HUES64 (cell line): Measurements from ENCODE around the gene PRRX1.

Experiments
- H3K27ac ChIP-seq: 2 replicates; pipeline ENCODE4 v1.7.0; 2013; ENCODE audit warnings: low read depth, low read length, inconsistent platforms
- H3K27me3 ChIP-seq: 2 replicates; pipeline ENCODE4 v1.6.1; 2013; ENCODE audit warnings: mild to moderate bottlenecking, low read length; ENCODE audit not compliant: insufficient read depth
- H3K36me3 ChIP-seq: 2 replicates; pipeline ENCODE4 v1.6.1; 2013; ENCODE audit warnings: mild to moderate bottlenecking, low read length; ENCODE audit not compliant: insufficient read depth
- H3K4me1 ChIP-seq: 2 replicates; pipeline ENCODE4 v1.6.1; 2013; ENCODE audit warnings: mild to moderate bottlenecking, low read length, moderate library complexity; ENCODE audit not compliant: insufficient read depth
- H3K4me3 ChIP-seq: 2 replicates; pipeline ENCODE4 v1.5.1; 2013; ENCODE audit warnings: mild to moderate bottlenecking, low read length, moderate library complexity
- H3K9ac ChIP-seq: 2 replicates; pipeline ENCODE4 v1.6.1; 2013; ENCODE audit warnings: mild to moderate bottlenecking, low read depth, low read length
- H3K9me3 ChIP-seq: 2 replicates; pipeline ENCODE4 v1.6.1; 2013; ENCODE audit warnings: low read depth, low read length; ENCODE audit not compliant: insufficient read depth
- WGBS: fragments of 150-250, 120-280 bp; methylation state at CpG from one replicate; pipeline ENCODE4 v1.1.7; 2013; ENCODE audit warnings: missing lambda C conversion rate; 5-methylcytosine and 5-hydroxymethylcytosine counted together

The PRRX1 gene

DNA sequence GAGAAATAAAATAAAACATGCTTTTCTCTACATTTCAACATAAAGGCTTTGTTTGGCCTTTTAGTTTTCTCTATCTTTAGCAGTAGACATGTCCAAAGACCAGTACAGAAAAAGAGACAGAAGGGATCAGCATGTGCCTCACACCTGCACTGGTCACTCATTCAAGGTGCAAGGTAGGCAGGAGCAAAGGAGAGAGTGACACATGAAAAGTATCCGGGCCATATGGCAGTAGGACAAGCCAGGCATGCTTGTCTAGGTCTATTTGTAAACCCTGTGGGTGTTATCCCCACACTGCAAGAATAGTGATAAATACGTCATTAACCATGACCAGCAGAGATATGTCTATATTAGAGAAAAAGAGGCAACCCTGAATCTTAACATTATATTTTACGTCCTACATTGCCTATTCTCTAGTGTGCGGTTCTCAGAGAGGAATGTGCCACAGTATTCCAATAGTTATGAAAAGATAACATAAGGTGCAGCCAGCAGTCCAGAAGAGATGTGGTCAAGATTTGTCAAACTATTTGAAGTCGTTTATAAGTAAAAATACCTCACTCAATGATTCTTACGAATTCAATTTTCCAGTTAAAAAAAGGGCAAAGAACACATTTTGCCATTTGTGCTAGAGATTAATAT lies 32.1 kb downstream of the PRRX1 start:
- Histone ChIP-seq H3K4me3 (no peak overlapping the region), H3K27me3 (no peaks in the 10 kb centered on the region), H3K36me3 (no peaks in the 10 kb centered on the region), H3K9me3 (no peaks in the 10 kb centered on the region), H3K27ac (no peak overlapping the region), H3K4me1 (peaks cover 4% of the 10 kb centered on the region), H3K9ac (no peak overlapping the region)
- 95% methylated on average over 4 of the region's 6 CpGs for WGBS

DNA sequence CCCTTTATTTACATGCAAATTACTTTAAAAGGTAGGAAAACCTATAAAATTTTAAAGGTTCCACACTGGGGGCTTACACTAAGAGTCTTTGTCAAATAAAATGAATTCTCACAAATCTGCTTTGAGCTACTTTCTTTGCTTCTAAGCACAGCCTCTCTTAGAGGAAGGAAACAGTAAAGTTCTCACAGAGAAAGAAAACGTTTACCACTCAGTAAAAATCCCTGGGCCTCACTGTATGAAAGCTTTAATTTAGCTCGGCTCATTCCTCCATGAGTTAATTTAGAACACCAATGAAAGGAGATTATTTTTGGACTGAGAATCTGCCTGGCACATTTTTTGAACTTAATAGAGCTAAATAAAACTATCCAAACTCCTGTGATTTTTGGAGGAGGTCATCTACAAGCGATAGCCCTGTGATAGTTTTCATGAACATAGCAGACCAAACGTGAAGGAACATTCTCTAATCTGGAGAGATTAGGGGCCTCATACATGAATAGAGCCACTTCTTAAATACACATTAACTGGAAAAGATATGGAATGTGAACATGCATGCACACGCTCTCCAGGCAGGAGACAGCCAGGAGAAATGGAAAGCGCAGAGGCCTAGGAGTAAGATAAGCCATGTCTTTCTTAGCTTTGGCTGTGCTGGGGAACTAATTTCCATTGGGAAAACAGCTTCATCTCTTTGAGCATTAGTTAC lies 32.8 kb downstream of the PRRX1 start:
- Histone ChIP-seq H3K27me3 (no peaks in the 10 kb centered on the region), H3K36me3 (no peaks in the 10 kb centered on the region), H3K9me3 (no peaks in the 10 kb centered on the region), H3K4me3 (no peak overlapping the region), H3K27ac (no peak overlapping the region), H3K9ac (no peak overlapping the region), H3K4me1 (peaks cover 4% of the 10 kb centered on the region)
- WGBS: 90% methylated on average over 6 of the region's 6 CpGs

DNA sequence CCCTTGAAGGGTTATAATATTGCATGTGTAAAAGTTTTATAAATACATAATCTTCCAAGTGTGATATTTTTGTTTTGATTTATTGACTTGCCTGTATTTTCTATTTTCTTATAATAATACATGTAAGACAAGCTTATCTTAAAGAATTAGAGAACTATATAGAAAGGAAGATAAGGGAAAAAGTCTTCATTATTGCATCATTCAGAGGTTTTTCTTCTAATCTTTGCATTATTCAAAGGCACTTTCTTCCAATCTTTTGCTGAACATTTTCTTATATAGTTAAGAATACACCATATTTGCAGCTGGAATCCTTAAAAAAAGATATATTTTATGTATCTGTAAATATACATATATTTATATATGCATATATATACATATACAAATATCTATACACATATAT lies 33.4 kb downstream of the PRRX1 start:
- Histone ChIP-seq H3K4me1 (peaks cover 4% of the 10 kb centered on the region), H3K27me3 (no peaks in the 10 kb centered on the region), H3K9ac (no peak overlapping the region), H3K27ac (no peak overlapping the region), H3K9me3 (no peaks in the 10 kb centered on the region), H3K36me3 (no peaks in the 10 kb centered on the region), H3K4me3 (no peak overlapping the region)

DNA sequence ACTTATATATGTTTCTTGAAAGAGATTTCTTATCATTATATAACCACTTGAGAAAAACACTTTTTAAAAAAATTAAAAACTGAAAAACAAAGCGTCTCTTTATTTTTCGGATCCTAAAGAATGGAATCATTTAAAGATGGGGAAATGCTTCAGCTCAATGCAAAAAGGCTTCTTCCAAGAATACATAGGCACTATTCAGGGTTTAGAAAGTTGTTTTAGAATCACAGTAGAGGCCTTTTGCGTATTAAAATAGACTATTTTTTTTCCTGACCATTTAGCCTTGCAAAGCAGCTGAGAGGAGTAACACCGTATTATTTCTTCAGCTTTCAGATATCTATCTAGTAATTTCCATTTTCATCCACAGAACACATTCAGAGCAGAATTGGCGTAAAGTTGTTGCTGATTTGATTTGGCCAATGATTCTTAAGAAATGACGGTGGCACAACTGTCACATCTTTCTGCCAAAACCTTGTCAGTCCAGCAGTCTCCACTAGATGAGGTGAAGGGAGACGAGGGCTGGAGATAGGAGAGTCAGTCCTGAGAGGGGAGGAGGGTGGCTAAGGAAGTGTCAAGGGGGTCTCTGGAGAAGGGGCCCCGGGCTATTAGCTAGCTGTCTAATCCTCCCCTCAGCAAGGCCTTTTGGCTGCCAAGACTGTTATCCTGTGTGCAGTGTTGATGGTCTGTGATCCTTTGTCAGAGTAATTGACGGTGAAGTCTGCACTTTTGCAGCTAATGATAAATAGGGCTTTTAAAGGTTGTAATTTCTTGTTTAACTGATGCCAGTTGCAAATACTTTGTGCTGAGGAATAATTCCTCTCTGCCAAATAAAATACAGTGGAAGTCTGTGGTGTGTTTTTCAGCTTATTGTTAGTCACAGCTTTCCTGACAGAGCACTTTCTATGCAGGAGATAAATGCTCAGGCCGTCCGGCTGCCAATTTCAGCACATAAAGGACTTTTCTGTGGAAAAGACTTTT lies 34.7 kb downstream of the PRRX1 start:
- H3K27ac ChIP-seq: no peak overlapping the region
- no peaks in the 10 kb centered on the region for H3K36me3 ChIP-seq
- no peaks in the 10 kb centered on the region for H3K27me3 ChIP-seq
- WGBS: 92% methylated on average over 11 of the region's 11 CpGs
- peaks cover 4% of the 10 kb centered on the region for H3K4me1 ChIP-seq
- H3K9ac ChIP-seq: no peak overlapping the region
- H3K9me3 ChIP-seq: no peaks in the 10 kb centered on the region
- H3K4me3 ChIP-seq: no peak overlapping the region

DNA sequence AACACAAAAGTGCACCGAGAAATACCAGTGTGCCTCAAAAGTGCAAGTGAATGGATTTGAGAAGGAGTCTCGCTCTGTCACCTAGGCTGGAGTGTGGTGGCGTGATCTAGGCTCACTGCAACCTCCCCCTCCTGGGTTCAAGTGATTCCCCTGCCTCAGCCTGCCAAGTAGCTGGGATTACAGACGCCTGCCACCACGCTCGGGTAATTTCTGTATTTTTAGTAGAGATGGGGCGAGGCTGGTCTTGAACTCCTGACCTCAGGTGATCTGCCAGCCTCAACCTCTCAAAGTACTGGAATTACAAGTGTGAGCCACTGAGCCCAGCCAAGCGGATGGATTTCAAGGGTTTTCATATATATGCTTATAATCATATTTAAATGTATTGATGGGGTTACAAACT lies 35.8 kb downstream of the PRRX1 start:
- H3K9me3 ChIP-seq: no peaks in the 10 kb centered on the region
- no peaks in the 10 kb centered on the region for H3K27me3 ChIP-seq
- no peak overlapping the region for H3K27ac ChIP-seq
- H3K4me1 ChIP-seq: peaks cover 4% of the 10 kb centered on the region
- WGBS: 92% methylated on average over 7 of the region's 8 CpGs
- H3K9ac ChIP-seq: no peak overlapping the region
- H3K36me3 ChIP-seq: no peaks in the 10 kb centered on the region
- no peak overlapping the region for H3K4me3 ChIP-seq

DNA sequence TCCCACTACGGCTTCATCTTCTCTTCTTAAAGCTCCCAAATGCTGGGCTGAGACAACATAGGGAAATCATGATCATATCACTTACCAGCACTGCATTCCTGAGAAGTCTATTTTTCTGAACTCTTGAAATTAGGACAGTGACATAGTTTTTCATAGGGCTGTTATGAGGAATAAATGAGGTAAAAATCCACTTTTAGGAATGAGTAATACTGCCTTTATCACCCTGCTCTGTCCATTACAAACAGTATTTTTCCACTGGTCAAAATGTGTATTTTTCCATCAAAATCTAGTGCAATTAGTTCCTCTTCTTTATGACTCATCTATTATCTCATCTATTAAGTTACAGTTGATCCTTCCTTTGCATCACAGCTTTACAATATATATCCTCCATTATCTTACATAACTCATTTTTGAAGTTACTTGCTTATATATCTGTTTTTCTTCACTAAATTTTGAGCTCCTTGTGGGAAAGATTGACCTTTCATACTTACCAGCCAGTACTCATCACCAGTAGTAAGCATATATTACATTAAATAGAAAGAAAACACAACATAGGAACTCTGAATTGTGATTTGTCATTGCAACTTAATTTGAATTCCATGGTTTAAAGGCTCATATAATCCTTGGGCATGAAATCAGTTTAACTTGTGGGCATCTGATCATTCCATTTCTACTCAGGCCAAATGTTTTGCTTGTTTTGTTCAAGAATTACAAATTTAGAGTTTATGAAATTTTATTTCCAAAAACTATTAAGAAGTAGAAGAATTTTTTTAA lies 37.1 kb downstream of the PRRX1 start:
- no peaks in the 10 kb centered on the region for H3K9me3 ChIP-seq
- H3K9ac ChIP-seq: no peak overlapping the region
- H3K36me3 ChIP-seq: no peaks in the 10 kb centered on the region
- WGBS: 94% methylated on average over 1 of the region's 1 CpG
- peaks cover 4% of the 10 kb centered on the region for H3K4me1 ChIP-seq
- no peaks in the 10 kb centered on the region for H3K27me3 ChIP-seq
- H3K4me3 ChIP-seq: no peak overlapping the region
- no peak overlapping the region for H3K27ac ChIP-seq

DNA sequence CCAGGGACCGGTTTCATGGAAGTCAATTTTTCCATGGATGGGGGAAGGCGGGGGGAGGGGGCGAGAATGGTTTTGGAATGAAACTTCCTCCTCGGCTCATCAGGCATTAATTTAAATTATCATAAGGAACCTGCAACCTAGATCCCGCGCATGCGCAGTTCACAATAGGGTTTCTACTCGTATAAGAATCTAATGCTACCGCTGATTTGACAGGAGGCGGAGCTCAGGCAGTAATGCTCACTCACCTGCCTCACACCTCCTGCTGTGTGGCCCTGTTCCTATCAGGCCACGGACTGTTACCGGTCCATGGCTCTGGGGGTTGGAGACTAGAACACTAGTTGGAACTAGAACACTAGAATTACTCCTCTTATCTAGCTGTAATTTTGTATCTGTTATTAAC lies 38.0 kb downstream of the PRRX1 start:
- Histone ChIP-seq H3K27ac (no peak overlapping the region), H3K4me1 (peaks cover 4% of the 10 kb centered on the region), H3K36me3 (no peaks in the 10 kb centered on the region), H3K4me3 (no peak overlapping the region), H3K27me3 (no peaks in the 10 kb centered on the region), H3K9ac (no peak overlapping the region), H3K9me3 (no peaks in the 10 kb centered on the region)
- WGBS: 90% methylated on average over 9 of the region's 12 CpGs

DNA sequence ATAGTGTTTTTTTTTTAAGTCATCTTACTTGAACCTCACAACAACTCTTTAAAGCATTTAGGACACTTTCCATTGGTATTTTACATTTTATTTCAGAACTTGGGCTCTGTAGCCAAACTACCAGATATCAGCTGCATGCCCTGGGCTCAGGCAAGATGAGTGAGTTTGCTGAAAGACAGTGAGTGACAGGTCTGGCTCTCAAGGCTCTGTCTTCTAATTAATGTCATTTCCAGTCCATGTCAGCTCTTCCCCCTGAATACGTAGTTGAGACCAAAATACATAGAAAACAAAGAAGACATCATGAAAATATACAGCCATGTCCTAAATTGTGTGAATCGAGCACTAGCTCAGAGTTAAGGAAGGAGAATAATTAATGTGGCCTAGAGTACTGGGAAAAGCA lies 39.7 kb downstream of the PRRX1 start:
- Histone ChIP-seq H3K4me1 (peaks cover 1% of the 10 kb centered on the region; the same call in 1 of the 2 replicates), H3K4me3 (no peak overlapping the region)
- WGBS: 90% methylated on average over 2 of the region's 2 CpGs

DNA sequence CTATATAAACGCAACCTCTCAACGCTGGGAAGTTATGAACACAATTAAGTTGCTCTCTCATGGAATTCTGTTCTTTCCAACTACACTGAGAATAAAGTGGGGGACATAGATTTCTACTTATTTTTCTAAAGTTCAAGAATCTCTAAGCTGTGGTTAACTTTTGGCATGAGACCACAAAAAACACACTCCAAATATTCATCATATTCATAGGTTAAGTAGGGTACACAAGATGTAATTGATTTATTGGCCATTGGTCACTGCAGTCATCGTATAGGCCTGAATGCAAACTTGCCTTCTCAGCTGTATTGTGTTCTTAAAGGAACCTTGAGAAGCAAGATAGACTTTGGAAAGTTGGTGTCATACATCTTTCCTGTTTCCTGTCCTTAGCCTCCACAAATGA lies 40.3 kb downstream of the PRRX1 start:
- Histone ChIP-seq H3K9ac (no peak overlapping the region), H3K27me3 (no peaks in the 10 kb centered on the region), H3K4me3 (no peak overlapping the region), H3K27ac (no peak overlapping the region), H3K36me3 (no peaks in the 10 kb centered on the region), H3K9me3 (no peaks in the 10 kb centered on the region), H3K4me1 (no peaks in the 10 kb centered on the region)
- 99% methylated on average over 3 of the region's 3 CpGs for WGBS

More for the DNA sequence above, 39.7 kb downstream of the PRRX1 start:
- Histone ChIP-seq H3K9ac (no peak overlapping the region), H3K9me3 (no peaks in the 10 kb centered on the region), H3K27ac (no peak overlapping the region), H3K36me3 (no peaks in the 10 kb centered on the region), H3K27me3 (no peaks in the 10 kb centered on the region)

DNA sequence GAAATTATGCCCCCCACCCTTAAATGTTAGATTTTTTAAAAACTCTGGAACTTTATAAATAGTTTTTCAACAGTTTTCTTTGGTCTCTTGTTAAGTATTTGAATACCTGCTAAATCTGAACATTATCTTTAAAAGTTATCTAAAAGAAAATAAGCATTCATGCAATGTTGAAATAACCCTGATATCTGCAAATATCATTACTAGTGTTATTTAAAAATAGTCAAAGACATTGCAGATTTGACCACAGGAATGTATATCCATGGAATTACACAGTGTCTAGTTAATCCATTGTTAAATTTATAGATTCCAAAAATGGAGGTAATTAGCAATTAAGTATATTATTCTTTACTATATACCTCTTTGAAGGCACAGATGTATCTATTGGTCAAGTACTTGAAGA lies 42.0 kb downstream of the PRRX1 start:
- Histone ChIP-seq H3K9ac (no peak overlapping the region), H3K4me3 (no peak overlapping the region), H3K27ac (no peak overlapping the region), H3K4me1 (no peaks in the 10 kb centered on the region), H3K36me3 (no peaks in the 10 kb centered on the region), H3K27me3 (no peaks in the 10 kb centered on the region), H3K9me3 (no peaks in the 10 kb centered on the region)

DNA sequence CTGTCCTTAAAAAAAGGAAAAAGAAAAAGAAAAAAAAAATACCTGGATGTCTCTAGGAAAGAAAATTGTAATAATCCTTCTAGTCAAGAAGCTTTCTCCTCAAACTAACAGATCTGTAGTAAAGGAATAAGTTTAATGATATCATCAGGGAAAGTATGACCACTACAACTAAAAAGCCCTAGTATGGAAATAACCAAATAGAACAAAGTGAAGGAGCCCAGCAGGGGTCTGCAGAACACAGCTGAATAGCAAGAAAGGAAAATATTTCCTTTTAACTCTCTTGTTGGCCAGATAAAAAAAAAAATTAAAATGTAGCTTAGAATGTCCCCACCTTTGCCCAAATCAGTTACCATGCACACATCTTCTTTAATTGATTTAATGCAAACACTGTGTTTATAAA lies 43.2 kb downstream of the PRRX1 start:
- Histone ChIP-seq H3K27ac (no peak overlapping the region), H3K27me3 (no peaks in the 10 kb centered on the region), H3K4me1 (no peaks in the 10 kb centered on the region), H3K36me3 (no peaks in the 10 kb centered on the region), H3K9me3 (no peaks in the 10 kb centered on the region), H3K4me3 (no peak overlapping the region), H3K9ac (no peak overlapping the region)
